HK-2 (cell line): ENCODE data around the gene KHDRBS1.
"Not testable (repeated sequence)": the region's sequence is repeated elsewhere in the genome, so short reads cannot be mapped to it uniquely, and the experiment has no call there.

ENCODE experiments used
- DNase-seq: peaks from one replicate; pipeline ENCODE4 v3.0.0-alpha.2; 2018; ENCODE audit not compliant: unreplicated experiment

KHDRBS1 gene, protein sequence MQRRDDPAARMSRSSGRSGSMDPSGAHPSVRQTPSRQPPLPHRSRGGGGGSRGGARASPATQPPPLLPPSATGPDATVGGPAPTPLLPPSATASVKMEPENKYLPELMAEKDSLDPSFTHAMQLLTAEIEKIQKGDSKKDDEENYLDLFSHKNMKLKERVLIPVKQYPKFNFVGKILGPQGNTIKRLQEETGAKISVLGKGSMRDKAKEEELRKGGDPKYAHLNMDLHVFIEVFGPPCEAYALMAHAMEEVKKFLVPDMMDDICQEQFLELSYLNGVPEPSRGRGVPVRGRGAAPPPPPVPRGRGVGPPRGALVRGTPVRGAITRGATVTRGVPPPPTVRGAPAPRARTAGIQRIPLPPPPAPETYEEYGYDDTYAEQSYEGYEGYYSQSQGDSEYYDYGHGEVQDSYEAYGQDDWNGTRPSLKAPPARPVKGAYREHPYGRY

DNA sequence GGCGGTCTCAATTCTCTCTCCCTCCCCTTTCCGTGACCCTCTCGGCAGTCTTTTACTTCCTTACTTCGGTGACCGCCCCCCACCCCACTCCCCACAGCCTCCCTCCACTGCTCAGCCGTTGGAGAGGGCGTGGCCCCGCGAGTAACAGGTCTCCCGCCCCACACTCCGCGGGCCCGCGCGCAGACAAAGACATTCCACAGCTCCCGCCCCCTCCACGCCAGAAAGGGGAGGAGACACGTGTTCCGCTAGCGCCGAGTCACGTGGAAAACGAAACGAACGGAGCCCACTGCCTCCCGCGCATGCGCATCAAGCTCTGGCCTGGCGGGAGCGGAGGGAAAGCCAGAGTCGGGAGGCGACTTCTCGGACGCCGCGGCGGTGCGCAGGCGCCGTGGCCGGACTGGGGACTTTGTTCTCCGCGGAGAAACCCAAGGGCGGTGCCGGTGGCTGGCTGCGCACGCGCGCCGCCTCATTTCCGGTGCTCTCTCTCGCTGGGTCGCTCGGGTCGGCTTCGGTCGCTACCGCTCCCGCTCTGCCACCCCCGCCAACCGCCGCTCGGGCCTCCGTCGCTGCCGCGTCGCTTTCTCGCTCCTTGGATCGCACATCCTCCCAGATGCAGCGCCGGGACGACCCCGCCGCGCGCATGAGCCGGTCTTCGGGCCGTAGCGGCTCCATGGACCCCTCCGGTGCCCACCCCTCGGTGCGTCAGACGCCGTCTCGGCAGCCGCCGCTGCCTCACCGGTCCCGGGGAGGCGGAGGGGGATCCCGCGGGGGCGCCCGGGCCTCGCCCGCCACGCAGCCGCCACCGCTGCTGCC is at the start of gene KHDRBS1:
TSS of gene KHDRBS1 (plus strand) at position 483 of the 813 bp plus-strand sequence. CDS start at position 611, 128 bp downstream.
- DNase-seq, result peak; percentile 100

DNA sequence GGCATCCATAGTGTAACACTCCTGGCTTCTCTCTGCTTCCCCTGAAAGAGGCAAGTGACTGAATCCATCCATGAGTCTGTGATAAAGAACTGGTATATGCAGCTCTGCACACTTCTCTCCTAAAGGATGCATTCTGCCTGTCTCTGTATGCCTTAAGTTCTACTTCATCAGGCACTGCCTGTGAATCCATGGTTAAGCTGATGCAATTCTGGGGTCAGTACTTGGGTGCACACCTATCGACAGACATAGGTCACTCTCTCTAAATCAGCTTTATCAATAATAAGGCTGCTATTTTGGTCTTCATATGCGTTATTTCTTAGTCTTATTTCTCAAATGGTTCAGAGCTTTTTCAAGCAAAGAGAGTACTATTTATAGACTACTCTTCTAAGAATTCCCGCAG is 42.8 kb upstream of the KHDRBS1 start:
- no peak for DNase-seq

DNA sequence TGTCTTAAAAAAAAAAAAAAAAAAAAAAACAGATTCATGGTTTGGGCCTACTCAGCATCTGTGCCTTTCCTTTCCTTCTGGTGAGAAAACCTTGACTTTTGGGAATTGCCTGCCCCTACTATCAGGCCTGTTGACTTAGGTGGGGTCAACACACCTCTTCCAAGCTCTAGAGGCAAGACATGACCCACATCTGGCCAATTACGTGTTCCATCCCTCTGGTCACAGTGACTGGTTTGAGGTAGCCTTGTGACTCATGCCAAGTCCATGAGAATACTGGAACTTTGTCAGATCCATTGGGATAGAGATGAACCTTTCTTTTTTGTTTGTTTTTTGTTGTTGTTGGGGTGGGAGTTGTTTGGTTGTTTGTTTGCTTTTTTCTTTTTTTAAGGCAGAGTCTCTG is 37.3 kb upstream of the KHDRBS1 start:
- no peak for DNase-seq

DNA sequence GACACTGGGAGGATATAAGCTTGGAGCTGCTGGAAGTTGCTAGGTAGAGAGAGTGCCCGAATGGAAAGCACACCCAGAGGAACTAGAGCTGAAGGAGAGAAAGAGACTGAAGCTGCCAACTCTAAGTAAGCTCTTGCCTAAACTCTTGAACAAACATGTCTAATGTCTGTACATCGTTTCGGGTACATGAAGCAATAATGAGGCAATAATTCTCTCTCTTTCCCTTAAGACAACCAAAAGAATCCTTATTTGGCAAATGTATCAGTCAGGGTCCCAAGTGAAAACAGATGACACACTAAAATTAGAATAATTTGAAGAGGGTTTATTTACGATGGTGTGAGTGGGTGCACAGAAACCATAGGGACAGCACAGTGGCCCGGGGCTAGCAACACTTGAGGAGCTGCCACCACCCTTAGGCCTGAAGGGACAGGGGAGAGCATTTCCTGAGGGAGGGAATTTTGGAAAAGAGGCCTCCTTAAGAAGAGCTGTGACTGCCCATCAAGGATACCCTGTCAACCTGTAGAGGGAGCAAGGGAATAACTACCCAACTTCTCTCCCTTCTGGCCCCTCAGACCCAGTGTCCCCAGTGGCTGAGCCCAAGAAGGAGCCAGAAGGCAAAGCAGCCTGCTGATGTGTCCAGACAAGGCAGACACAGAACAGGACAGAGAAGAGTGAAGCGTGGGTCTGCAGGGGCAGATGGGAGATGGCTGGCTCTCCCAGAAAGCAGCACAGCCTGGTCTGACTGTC is 36.1 kb upstream of the KHDRBS1 start:
- DNase-seq, result no peak

DNA sequence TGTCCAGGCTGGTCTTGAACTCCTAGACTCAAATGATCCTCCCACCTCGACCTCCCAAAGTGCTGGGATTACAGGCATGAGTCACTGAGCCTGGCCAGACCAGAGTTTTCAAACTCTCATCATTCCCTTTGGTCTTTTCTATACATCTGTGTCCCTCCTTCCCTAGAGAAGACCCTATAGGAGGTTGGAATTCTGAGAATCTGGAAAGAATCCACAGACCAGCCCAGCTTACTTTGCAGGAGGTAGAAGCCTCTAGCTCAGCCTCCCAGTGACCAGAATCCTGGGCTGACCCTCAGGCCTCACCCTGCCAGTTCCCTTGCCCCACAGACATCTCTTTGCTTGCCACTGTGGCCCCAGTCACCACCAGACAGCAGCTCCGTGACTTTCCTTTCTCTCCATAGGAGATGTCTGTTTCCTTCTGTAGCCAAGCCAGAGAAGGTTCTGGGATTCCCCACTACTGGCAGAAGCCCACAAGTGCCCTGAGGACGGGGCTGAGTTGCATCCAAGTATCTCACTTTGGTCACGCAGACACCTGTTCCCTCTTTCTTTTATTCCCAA is 34.7 kb upstream of the KHDRBS1 start:
- no peak for DNase-seq

DNA sequence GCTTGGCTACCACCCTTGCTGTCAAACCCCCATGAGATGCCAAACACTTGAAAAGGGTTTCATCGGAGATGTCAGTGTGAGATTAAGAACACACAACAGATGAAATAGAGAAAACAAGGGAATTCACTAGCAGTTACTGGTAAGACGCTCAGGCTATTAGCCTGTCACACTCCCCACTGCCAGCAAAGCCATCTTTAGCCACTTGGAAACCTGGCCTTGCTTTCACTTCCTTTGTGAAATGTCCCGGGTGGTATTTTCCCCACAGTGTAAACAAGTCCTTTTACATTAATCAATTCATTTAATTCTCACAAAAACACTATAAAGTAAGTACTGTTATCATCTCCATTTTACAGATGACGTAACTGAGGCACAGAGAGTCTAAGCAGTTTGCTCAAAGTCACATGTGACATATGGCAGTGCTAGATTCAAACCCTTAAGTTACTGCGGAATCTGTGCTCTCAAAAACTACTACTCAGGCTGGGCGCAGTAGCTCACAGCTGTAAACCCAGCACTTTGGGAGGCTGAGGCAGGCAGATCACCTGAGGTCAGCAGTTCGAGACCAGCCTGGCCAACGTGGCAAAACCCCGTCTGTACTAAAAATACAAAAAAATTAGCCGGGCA is 32.7 kb upstream of the KHDRBS1 start:
- DNase-seq, result no peak

DNA sequence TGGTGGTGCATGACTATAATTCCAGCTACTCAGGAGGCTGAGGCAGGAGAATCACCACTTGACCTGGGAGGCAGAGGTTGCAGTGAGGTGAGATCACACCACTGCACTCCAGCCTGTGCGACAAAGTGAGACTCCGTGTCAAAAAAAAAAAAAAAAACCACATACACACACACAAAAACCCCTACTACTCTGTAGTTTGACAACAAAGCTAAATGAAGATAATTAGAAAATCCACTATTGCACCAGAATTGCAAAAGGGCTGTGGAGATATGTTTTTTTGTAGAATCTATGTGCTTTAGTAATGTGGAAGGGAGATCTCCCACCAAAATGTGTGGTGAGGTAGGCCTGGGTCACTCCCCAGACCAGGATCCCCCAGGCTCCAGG is 32.2 kb upstream of the KHDRBS1 start:
- no peak for DNase-seq

DNA sequence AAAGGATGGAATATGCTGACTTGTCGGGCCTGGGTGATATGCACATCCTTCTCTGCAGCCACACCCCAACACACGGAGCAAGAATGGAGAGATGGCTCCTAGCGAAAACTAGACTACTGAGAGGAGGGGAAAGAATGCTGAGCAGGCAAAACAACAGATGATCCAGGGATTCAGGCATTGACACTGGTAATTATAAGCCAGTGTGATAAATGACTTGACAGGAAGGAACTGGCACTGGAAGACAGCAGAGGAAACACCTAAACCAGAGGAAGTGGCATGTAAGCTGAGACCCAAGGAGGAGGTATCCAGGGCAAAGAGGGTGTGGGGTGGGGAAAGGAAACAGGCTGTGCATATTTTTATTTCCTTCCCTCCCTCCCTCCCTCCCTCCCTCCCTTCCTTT is 31.7 kb upstream of the KHDRBS1 start:
- DNase-seq, result peak; percentile 24

DNA sequence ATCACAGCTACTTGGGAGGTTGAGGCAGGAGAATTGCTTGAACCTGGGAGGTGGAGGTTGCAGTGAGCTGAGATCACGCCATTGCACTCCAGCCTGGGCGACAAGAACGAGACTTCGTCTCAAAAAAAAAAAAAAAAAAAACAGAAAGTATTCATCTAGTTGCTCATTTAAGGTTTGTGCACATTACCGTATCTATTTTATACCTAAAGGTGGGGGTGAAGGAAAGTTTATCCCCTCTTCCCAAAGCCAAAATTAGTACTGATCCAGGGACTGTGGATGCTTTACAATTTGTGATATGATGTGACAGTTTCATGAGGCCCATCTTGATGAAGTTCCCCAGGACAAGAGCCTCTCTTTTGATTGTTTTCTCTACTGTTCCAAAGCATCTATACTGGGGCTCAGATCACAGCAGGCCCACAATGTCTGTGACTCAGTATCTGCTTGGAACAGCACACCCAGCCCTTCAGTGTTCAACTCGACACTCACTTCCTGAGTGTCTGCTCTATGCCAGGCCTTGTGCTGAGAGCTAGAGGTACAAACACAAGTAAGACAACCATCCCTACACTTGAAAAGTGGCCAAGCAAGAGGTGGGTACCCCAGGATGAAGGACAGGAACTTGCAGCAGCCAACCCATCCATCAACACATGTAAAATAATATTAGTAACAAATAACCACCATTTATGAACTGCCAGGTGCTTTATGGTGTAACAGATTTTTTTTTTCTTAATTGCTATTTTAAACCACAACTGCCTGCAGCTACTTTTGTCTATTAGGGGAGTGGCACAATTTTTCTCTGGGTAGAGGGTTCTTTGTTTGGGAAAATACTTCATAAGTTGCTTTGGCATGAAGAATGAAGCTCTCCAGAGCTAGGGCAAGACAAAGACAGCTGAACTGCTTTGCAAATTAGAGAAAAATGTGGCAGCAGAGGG is 29.0 kb upstream of the KHDRBS1 start:
- DNase-seq, result no peak

DNA sequence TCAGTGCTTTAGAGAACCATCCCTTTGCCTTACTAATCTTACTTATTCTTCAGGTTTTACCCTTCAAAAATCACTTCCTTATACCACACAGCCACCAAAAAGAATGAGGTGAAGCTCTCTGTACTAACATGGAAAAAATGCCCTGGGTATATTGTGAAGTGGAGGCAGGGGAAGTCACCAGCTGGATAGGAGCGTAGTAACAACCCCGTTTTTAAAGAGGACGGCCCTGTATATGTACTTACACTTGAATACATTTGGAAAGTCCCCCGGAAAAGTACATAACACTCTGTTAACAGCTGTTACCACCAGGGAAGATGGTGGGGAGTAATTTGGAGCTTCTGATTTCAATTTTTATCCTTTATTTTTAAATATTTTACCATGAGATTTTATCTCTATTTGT is 28.2 kb upstream of the KHDRBS1 start:
- DNase-seq, result no peak

DNA sequence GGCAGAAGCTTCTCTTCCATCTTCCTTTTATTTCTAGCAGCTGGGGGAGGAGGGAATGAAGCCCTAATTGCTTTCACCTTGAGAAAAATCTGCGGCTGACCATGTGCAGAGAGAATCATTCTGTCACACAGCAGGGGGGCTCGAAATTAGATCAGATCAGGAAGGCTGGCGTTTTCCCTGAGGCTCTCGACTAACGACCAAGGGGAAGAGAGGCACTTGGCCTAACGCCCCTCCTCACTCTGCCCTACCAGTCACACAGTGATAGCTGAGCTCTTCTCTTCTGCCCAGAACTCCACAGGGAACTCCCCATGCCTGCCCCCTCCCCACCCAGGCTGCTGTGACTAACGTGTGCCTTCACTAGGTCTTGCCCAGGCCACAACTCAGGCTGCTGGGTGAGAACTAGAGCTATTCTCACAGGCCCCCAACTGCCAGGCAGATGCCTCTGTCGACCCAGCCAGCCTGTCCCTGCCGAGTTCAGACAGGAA is 26.5 kb upstream of the KHDRBS1 start:
- no peak for DNase-seq

DNA sequence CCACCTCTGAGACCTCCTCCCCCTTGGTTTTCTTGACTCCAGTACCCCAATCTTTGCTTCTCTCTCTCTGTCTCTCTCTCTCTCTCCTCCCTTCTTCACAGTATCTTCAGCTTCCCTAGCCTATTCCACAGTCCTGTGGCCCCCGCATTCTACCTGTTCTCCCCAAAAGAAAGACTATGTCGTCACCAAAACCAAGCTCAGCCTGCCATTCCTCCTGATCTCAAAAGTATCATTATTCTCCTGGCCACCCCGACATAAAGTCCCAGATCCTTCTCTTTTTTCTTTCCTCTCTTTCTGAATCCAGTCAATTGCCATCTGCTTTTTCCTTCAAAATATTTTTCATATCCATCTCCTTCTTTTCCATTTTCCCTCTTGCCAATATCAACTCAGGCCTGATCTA is 23.7 kb upstream of the KHDRBS1 start:
- DNase-seq, result no peak

DNA sequence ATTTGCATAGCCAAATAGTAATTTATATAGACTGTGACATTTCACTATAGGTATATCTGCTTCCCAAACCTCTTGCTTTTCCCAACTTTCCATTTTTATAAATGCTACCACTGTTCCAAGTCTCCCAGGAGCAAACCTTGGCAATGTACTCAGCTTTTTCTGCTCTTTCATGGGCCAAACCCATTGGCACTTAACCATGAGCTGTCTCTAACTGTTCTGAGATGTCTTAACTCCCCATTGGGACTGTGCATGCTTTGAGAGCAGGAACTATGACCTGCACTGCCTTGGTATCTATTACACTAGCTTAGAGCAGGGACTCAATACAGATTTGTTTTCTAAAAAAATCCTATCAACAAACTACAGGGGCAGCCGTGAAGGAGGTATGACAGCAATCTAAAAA is 22.5 kb upstream of the KHDRBS1 start:
- no peak for DNase-seq

DNA sequence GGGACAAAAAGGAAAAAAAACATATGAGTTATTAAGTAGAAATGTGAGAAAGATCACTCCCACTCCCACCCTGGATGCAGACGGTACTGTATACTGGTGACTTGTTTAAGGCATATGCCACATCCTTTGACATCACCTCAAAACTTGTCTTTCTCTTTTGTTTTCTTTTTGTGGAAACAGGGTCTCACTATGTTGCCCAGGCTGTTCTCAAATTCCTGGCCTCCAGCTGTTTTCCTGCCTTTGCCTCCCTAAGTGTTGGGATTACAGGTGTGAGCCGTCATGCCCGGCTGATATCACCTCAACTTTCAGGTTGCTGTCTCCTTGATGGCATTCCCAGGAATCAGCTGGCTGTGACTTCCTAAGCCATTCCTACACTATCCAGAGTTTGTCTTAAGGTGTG is 18.4 kb upstream of the KHDRBS1 start:
- DNase-seq, result no peak

DNA sequence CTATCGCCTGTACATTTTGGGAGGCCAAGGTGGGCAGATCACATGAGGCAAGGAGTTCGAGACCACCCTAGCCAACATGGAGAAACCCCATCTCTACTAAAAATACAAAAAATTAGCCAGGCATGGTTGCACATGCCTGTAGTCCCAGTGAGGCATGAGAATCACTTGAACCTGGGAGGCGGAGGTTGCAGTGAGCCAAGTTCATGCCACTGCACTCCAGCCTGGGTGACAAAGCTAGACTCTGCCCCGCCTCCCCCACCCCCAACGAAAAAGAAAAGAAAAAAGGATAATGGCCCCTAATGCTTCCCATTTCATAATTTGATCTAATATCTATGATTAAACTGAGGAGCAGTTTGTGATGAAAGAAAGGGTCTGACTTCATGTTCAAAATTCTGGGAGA is 17.5 kb upstream of the KHDRBS1 start:
- not testable (repeated sequence) for DNase-seq

DNA sequence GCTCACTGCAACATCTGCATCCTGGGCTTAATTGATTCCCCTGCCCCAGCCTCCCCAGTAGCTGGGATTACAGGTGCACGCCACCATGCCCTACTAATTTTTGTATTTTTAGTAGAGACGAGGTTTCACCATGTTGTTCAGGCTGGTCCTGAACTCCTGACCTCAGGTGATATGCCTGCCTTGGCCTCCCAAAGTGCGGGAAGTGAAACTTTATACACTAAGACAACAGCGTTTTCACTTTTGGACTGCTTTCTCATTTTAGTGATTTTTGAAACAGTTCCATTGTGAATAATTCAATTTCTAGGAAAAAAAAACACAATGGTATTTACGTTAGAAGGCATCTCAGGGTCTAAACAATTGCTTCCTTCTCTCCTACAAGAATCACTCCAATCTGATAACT is 11.8 kb upstream of the KHDRBS1 start:
- DNase-seq, result no peak

DNA sequence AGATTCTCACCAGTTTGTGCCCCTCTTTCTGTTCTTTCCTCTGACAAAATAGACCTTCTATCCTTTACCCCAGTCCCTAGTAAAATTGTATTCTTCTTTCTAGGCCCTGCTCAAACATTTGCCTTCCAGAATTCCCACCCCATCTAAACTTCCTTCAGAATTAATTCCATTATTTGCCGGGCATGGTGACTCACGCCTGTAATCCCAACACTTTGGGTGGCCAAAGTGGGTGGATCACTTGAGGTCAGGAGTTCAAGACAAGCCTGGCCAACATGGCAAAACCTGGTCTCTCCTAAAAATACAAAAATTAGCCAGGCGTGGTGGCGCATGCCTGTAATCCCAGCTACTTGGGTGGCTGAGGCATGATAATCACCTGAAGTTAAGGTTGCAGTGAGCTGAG is 11.4 kb upstream of the KHDRBS1 start:
- DNase-seq, result not testable (repeated sequence)

DNA sequence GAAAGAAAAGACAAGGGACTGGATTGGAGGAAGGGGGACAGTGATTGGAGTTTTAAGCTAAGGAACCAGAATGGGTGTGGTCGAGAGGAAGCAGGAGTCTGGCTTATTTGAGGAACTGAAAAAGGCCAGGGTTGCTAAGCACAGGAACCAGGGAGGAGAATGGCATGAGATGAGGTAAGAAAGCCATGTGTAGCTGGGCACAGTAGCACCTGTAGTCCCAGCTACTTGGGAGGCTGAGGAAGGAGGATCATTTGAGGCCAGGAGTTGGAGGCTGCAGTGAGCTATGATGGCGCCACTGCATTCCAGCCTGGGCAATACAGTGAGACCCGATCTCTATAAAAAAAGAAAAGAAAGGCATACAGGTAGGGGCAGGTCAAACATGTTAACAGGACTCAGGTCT is 8.1 kb upstream of the KHDRBS1 start:
- no peak for DNase-seq

DNA sequence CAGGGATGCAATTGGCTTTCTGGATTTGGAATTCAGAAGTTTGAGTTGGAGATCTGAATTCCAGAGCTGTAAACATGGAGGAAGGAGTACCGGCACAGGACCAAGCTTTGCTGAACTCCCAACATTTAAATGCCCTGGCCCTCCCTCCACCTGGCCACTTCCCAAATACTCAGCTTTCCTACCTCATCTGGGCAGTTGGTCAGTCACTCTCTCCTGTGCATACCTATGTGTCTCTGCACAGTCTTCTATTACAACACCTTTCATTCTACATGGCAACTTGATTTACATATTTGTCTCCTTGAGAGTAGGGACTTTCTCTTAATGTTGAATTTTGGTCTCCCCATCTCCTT is 6.1 kb upstream of the KHDRBS1 start:
- DNase-seq, result no peak

DNA sequence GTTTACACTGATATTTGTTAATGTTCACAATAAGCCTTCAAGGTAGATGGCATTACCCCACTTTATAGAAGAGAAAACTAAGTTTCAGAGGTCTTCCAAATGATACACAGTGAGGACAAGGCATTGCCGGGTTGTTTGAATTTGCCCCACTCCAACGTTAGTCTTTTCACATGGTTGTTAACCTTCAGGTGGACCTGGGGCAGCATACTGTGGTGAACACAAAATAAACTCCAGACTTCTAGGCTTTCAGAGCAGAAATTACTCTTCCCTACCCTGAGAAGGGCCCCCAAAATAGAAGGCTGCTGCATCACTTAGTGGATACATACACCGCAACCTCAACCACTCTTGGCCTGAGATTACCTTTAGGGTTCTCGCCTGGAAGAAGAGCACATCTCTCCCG is 3.4 kb upstream of the KHDRBS1 start:
- DNase-seq, result no peak
